Uterus (tissue), 2 donors: ENCODE measurements around the gene ADGRD1.

Source experiments
- CTCF ChIP-seq, 4 experiments: fragments of 200-600 bp in 2 of 4; fragments of 450-650 bp in 2 of 4; sonication (generic) in 2 of 4; IDR thresholded peaks; one replicate each; pipeline ENCODE4 v1.5.1; 2016 to 2019; ENCODE audit warnings: antibody characterized with exemption in 4 of 4, mild to moderate bottlenecking in 2 of 4, moderate library complexity in 1 of 4
- POLR2A ChIP-seq, 2 donors: fragments of 450-650 bp; IDR thresholded peaks; one replicate each; pipeline ENCODE4 v1.6.1; 2016; ENCODE audit warnings: antibody characterized with exemption in 2 of 2, mild to moderate bottlenecking in 1 of 2, moderate library complexity in 1 of 2

DNA sequence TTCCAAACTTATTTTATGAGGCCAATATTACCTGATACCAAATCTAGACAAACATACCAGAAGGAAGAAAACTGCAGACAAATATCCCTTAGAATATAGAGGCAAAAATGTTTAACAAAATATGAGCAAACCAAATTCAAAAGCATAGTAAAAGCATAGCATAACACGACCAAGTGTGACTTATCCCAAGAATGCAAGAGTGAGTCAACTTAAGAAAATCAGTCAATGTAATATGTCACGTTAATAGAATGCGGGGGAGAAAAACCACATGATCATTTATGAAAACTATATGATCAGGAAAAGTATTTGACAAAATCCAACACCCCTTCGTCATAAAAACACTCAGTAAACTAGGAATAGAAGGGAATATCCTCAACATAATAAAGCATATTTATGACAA is 217.3 kb downstream of the ADGRD1 start:
- TF ChIP-seq CTCF (IDR thresholded peaks at IDR 0.05) (no peak), POLR2A (IDR thresholded peaks at IDR 0.05) (no peak)
